Colon (tissue), 2 donors: Measurements from ENCODE around the gene ADGRF1.
"Not testable (repeated sequence)": the region's sequence is repeated elsewhere in the genome, so short reads cannot be mapped to it uniquely, and the experiment has no call there.

Source experiments
- FAIRE-seq: peaks from 2 replicates; lab custom pipeline; 2012; peaks lifted over from hg19 to GRCh38; lab: Jason Lieb, UNC
- donor health status: control.
- donor health status: control.

The ADGRF1 gene

GRCh38 chr6:47022191-47022590 lies 19.9 kb downstream of the ADGRF1 start:
- no peak for FAIRE-seq

GRCh38 chr6:47019941-47020340 lies 22.2 kb downstream of the ADGRF1 start:
- FAIRE-seq: no peak

DNA sequence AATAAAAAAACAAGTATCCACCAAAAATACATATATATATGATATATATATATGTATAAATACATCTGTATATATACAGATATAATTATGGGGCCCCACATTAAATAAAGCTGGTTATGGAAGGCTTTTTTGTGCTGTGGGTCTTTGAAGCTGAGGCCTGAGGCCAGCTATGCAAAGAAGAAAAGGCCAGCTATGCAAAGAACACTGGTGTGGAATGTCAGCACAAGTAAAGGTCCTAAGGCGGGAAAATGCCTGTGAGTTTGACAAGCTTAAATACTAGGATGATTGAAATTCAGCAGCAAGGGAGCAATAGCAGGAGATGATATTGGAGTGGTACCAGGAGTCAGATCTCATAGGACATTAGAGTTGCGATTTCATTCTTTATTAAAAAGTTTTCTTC lies 25.2 kb downstream of the ADGRF1 start:
- no peak for FAIRE-seq

DNA sequence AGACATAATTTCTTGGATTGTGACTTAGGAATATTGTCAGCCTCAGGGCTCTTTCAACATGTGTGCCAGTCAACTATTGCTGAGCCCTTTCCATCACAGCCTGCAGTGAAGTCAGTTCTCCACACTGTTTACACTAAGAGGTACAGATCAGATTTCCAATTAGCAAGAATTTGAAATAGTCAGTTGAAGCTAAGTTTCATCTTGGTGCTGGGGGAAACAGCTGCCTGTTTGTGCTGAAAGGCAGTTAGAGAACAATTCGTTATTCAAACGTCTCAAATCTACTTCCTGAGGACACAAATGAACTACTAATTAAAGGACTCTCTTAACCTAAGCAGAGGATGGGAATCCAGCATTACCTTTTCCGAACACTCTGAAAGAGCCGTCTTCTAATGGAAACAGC lies 25.9 kb downstream of the ADGRF1 start:
- FAIRE-seq: no peak

DNA sequence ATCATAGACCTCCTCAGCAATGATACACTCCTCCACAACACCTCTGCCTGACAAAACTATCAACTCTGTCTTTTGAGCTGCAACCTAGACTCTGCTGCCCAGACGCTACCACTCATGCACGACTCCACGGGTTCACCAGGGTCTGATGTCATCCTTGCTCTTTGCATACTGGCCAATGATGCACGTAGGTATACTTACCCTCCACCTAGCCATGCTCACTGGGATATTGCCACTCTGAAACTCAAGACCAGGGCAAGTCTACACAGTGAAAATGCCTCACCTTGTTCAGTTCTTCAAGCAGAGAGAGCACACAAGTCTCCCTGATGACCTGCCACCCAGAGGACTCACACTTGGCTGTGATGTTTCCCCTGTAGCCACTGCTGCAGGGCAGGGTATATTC lies 27.7 kb downstream of the ADGRF1 start:
- FAIRE-seq: no peak

GRCh38 chr6:47009583-47009982 lies 32.5 kb downstream of the ADGRF1 start:
- no peak for FAIRE-seq

GRCh38 chr6:47008397-47008763 lies 33.8 kb downstream of the ADGRF1 start:
- FAIRE-seq: no peak

DNA sequence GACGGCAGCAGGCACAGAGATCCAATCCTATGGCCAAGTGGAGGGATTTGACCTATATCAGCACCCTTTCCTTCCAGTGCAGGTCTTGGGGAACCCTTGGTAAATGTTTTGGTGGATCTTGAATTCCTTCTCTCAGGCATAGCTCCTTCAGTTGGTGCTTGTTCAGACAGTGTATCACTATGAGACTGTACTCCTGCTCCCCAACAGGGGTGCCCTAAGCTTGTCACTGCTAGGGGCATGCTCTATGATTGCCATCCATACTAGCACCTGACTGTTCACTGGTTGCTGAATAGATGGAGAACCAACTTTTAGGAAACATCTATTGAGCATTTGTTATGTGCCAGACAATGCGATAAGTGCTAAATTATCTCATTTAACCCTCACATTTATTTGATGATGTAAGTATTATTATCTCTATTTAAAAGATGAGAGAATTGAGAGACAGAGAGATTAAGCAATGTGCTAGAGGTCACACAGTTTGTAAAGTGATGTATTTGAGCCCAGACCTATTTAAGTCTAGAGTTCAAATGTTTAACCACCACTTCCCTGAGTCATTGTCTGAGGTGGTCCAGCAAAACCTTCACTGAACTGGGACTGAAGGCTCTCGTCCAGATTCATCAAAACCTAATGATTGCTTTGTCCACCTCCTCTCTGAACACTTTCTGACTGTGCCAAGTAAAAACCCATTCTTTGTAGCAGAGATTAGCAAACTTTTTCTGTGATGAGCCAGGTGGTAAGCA lies 34.3 kb downstream of the ADGRF1 start:
- FAIRE-seq: no peak

- FAIRE-seq: no peak
These were observed 36.6 kb downstream of the ADGRF1 start for GRCh38 chr6:47005486-47005885.

- no peak for FAIRE-seq
These were observed 37.7 kb downstream of the ADGRF1 start for GRCh38 chr6:47004463-47004862.

DNA sequence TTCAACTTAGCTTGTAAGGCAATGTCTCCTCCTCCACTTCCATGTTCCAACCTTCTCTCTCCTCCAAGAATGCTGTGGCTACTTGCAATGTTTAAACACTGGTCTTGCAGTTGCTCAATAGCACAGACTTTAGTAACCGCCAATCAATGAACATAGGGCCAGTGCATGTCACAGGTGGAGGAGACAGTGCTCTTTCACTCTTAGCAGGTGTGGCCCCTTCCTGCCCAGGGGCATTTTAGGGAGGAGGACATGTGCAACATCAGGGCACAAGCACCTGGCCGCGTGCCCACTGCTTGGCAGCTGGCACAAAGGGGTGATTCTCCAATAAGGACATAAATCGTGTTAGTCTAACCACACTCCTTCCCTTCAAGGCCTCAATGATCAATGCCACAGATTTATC lies 41.3 kb downstream of the ADGRF1 start:
- FAIRE-seq: no peak

DNA sequence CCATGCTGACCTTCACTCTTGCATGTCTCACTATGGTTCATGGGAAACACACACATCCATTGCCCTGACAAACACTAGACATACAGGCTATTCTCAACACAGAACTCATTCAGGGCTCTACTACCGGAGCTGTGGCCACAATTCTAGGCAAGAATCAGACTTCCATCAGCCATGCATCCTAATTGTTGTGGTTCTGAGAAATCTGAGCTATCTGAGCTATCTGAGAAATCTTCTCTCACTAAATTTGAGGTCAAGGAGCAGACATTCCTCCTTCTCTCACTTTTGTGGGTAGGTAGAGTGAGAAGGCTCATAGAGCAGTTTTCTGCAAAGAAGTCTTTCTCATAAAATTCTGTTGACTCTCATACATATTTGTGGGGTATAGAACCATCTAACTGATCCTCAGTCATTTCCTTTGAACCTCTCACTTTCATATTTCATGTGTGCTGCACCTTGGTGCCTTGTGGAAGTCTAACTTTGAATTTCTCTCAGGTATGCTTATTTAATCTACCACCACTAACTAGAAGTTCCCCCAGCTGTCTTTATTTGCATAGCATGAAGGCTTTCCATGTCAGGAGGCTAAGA lies 43.6 kb downstream of the ADGRF1 start:
- FAIRE-seq: no peak

DNA sequence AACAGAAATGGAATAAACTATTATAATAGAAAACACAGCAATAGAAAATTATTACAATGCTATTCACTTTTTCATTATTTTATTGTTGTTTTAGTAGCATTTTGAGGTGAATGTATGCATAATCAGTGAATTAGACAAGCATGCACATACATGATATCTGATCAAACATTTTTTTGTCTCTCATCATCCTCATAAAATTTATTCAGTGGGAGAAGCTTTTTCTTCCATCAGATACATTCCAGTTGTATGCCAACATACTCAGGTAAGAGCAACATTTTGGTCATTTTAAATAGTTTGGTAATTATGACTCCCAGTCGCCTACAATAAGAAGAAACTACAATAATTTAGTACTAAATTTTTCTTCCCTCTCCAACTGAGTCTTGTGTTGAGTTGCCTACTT lies 44.5 kb downstream of the ADGRF1 start:
- FAIRE-seq: no peak

- FAIRE-seq: peak; percentile 66
These were observed 45.1 kb downstream of the ADGRF1 start for GRCh38 chr6:46996860-46997641.

- FAIRE-seq: no peak
These were observed 47.2 kb downstream of the ADGRF1 start for GRCh38 chr6:46994933-46995332.

- no peak for FAIRE-seq
These were observed 48.3 kb downstream of the ADGRF1 start for GRCh38 chr6:46993846-46994245.

GRCh38 chr6:46992391-46992790 lies 49.7 kb downstream of the ADGRF1 start:
- FAIRE-seq: not testable (repeated sequence)

DNA sequence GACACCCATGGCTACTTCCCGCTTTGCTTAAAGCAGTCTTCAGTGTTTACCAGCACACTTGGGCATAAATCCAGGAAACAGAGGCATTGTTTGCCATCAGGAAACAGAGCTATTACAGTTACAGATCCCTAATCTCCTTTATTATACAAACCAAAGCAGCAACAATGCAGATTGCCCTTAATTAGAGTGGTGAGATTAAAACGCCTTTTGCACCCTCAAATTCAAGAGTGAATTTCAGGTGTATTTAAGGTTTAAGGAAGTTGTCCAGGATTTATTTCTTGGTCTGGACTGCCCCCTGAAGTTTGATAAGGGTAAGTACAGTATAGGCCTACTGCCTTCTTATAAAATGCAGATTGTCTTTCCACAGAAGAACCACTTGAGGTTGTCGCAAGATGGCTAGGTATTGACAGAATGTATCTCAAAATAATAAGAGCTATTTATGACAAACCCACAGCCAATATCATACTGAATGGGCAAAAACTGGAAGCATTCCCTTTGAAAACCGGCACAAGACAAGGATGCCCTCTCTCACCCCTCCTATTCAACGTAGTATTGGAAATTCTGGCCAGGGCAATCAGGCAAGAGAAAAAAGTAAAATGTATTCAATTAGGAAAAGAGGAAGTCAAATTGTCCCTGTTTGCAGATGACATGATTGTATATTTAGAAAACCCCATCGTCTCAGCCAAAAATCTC lies 51.2 kb downstream of the ADGRF1 start:
- not testable (repeated sequence) for FAIRE-seq

GRCh38 chr6:46990031-46990644 lies 52.0 kb downstream of the ADGRF1 start:
- FAIRE-seq: no peak

DNA sequence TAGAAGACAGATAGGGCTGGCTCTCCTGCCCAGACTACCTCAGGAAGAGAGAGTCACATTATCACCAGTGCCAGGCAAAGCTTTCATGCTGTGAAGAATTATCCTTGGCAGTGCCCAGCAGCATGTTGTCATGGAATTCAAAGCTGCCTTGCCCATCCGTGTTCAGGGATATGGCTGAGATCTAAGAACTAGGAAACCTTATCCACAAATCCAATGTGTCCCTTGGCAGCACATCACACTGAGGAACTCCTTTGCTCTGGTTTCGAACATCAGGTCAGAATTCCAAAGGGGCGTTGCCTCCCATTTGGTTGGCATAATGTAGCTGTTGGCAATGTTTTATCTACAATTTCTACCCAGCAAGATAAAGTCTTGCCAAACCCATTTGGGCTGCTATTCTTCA lies 52.7 kb downstream of the ADGRF1 start:
- FAIRE-seq: no peak

- FAIRE-seq: no peak
These were observed 56.2 kb downstream of the ADGRF1 start for GRCh38 chr6:46985943-46986342.

DNA sequence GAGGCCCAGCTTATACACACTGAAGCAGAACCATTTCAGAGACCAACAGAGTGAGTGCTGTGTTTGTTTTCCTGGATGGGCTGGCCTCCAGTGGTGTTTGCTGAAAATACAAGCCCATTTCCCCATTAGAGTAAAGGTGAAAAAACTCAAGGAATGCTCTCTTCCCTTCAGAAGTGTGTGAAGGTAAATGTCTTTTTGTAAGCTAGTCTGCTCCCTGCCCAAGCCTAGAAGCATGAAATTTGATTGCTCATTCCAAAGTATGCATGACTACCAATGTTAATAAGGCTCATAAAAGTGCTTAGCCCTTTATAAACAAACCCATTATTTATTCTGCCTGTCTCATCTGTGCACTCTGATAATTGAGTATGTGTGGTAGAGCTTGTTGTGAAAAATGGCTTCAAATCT lies 59.1 kb downstream of the ADGRF1 start:
- FAIRE-seq: no peak
